HPDE6-E6E7 (cell line): ENCODE data around the gene UTP4.
A peak's percentile ranks its signal among the peaks of the same experiment; 100 is the strongest.
"Not testable (repeated sequence)": the region's sequence is repeated elsewhere in the genome, so short reads cannot be mapped to it uniquely, and the experiment has no call there.

Source experiments
- DNase-seq: peaks from one replicate; pipeline ENCODE4 v3.0.0; 2011; ENCODE audit warnings: missing footprints; ENCODE audit errors: extremely low spot score

Gene UTP4

DNA sequence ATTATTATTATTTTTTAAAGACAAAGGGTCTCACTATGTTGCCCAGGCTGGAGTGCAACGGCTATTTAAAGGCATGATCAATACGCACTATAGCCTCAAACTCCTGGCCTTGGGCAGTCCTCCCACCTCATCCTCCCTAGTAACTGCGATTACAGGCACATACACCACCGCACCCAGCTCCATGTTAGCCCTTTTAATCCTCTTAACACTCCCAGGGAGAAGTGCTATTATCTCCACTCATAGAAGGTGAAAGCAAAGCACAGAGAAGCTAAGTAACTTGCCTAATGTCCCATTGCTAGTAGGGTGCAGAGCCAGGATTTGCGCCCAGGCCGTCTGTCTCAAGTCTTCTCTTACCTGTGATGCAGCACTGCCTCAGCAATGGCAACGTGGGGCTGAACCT is 22.0 kb upstream of the UTP4 start:
- DNase-seq, result no peak

DNA sequence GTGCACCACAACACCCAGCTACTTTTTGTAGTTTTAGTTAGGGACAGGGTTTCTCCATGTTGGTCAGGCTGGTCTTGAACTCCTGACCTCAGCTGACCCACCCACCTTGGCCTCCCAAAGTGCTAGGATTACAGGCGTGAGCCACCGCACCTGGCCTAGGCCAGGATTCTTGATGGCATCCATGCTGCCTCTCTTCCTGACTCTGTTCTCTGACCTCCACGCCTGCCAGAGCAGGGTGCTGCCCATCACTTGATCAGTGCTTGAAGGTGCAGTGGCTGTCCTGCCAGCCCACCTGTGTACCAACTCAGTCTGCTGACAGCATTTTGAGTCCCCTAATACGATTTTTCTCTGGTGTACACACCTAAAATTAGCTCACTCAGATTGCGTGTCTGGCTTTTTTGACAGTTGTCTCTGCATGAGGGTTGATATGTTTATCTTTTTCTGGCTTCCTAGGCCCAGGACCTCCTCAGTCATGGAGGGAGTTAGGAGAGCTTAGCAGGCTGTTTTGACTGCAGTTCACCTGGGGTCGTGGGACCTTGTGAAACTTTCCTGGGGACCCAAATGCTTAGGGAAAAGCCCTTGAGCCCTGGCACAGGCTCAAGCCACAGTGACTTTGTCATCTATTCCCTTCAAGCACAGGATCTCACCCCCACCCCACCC is 21.1 kb upstream of the UTP4 start:
- DNase-seq, result no peak

DNA sequence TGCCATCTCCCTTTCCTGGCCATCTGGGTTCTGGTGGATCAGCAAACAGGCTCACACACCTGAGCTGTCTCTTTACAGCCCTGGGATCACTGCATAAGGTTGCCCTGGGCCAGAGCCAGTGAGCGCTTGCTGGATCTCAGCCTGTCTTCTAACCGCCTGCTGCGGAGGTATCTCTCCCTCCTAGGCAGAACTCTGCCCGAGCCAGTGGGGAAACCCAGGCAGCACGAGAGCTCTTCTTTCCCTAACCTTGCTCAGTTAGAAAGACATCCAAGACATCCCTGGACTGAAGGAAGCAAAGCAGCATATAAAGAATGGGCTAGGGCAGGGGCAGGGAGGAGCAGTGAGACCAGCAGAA is 20.6 kb upstream of the UTP4 start:
- no peak for DNase-seq

DNA sequence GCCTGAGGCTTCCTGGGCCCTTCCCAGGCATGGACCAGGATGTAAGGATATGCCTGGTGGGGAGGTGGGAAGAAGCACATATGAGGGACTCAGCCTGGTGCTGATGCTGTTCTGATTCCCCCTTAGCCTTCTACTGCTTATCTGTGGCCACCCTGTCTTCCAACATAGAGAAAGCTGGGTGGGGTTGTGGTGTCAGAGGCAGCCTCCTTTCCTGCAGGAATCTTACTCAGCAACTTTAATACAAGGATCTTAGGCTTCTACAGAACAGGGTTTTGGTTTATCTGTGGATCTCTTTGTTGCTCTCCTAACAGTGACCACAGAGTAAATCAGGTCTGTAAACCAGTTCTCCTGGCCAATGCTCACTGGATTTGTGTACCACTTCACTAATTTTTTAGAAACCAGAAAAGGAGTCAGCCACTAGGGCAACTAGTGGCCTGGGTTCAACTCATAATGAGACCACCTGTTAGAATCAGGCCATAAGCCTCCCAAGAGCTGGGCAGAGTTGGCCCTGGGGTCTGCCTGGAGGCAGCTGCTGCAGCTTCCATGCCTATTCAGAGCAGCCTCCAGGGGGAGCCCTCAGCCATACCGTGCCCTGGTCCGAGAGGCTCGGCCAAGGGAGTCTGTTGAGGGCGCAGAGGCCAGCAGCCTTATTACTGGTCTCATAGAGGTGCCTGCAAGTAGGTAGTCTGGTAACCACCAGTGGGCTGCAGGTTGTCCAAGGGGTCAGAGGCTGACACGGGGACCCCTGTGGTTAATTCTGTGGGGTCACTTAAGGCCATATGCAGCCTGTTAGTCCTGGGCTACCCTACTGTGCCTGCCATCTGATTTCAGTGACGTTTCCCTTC is 19.9 kb upstream of the UTP4 start:
- peak; percentile 62 for DNase-seq

DNA sequence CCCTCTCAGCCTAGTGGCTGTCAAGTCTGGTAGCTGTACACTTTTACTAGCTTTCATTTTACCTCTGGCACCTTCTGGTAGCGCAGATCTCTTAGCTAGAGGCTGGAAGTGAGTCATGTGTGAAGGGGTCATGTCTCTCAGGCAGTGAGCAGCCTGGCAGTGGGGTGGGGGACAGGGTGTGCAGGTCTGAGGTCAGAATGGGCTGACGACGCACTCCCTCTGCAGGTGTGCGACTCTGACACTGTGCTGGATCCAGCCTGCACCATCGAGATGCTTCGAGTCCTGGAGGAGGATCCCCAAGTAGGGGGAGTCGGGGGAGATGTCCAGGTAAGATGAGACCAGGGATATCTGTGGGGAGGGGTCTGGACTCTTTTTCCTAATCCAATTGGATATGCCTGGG is 19.2 kb upstream of the UTP4 start:
- DNase-seq, result no peak

DNA sequence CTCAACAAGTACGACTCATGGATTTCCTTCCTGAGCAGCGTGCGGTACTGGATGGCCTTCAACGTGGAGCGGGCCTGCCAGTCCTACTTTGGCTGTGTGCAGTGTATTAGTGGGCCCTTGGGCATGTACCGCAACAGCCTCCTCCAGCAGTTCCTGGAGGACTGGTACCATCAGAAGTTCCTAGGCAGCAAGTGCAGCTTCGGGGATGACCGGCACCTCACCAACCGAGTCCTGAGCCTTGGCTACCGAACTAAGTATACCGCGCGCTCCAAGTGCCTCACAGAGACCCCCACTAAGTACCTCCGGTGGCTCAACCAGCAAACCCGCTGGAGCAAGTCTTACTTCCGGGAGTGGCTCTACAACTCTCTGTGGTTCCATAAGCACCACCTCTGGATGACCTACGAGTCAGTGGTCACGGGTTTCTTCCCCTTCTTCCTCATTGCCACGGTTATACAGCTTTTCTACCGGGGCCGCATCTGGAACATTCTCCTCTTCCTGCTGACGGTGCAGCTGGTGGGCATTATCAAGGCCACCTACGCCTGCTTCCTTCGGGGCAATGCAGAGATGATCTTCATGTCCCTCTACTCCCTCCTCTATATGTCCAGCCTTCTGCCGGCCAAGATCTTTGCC is 18.0 kb upstream of the UTP4 start:
- no peak for DNase-seq

DNA sequence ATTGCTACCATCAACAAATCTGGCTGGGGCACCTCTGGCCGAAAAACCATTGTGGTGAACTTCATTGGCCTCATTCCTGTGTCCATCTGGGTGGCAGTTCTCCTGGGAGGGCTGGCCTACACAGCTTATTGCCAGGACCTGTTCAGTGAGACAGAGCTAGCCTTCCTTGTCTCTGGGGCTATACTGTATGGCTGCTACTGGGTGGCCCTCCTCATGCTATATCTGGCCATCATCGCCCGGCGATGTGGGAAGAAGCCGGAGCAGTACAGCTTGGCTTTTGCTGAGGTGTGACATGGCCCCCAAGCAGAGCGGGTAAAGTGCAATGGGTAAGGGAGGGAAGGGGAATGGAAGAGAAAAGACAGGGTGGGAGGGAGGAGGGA is 17.5 kb upstream of the UTP4 start:
- DNase-seq, result no peak

DNA sequence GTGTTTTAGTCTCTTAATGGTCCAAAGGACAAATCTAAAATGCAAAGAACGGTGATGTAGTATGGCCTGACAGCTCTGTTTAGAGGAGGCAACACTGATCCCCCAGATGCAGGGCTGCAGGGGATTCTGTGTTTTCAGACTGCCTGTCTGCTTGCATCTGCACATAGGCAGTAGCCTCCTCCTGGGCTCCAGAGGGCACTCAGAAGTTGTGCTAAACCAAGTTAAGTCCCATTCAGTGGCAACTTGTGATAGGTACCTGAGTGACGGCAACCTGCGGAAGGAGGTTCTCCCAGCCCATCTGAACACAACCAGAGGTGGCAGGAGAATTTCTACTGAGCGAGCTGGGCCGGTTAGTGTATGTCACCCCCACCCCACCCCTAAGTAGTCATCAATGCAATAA is 17.1 kb upstream of the UTP4 start:
- no peak for DNase-seq

DNA sequence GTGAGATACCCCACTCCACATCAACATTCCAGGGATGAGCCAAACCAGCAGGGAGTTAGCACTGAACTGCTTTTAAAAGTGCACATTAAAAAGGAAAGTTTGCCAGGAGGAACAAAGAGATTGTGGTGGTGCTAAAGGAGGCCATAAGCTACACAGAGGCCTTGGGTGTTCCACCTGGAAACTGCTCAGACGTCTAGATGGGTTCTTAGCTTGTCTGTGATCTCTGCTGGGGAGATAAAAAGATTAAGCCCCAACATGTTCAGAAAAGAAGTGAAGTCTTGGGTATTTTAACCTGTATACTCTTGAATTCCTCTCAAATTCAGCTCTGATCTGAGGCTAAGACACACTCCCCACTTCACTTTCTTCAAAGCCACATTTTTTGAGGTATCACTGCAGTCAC is 16.6 kb upstream of the UTP4 start:
- no peak for DNase-seq

DNA sequence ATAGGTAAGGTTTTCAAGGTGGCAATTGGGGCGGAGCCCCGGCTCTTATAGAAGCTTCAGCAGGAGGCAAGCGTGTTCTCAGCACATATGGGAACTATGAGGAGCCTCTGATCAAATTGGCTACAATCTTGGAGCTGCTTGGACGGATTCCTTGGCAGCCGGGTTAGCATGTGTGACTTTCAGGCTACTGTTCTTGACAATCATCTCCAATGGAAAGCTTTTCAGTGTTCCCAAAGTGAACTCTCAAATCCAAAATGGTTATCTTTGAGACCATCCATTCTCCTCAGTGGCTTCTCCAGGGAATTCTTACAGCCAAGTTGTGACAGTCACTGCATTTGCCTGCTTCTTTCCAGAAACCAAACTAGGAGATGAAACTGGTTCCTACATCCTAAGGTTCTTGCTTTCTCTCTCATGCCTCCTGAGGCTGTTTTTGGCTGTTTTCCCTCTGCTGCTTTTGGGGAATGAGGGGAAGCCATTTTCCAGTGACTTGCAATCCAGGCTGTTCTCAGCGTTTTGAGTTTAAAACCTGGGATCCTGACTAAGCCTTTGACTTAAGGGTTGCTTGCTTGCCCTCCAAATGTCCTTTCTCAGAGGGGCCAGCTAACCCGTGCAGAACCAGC is 16.1 kb upstream of the UTP4 start:
- DNase-seq, result no peak

DNA sequence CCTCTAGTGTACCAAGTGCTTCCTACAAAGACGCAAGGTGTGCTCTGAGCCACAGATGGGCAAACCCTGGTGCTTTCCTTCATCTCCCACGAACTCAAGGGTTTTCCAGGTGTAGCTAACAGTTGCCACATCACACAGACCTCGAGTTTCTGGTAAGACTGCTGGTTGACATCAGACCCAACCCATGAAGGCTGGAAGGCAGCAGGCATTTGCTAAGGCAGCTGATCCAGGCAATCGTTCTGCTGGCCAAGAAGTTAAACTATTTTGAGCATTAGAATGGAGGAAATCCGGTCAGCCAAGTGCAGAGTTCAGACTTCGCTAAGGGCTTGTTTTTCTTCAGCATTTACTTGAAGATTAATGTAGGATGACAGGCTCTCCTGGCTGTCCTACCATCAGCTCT is 15.5 kb upstream of the UTP4 start:
- DNase-seq, result no peak

DNA sequence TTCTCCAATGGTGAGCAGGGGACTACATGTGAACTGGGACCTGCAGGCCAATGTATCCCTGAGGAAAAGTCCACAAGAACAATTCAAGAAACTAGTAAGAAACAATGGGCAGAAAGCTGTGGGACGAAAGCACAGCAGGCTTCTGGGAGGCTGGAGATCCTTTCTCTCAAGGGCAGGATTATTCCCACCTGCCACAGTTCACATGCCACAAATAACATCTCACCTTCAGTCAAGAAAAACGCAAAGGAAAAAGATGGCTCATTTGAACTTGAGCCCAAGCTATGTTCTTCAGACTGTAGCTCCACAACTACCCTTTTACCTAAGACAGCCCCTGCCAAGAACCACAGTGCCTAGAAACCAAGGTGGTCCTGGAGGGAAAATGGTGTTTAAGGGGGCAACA is 14.0 kb upstream of the UTP4 start:
- no peak for DNase-seq

DNA sequence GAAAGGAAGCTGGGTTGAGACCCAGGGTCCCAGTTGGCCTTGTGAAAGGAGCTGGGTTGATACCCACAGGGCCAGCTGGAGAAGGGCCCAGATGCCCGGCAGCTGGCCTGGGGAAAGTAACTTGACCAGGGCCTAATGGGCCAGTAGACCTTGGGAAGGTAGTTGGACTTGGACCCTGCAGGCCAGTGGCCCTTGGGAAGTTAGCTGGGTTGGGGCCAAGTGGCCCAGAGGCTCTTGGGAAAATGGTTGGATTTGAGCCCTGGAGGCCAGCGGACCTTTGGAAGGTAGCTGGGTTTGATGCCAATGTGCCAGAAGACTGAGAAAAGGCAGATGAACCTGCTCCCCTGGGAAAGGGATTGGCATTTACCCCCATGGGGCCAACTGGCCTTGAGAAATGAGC is 13.5 kb upstream of the UTP4 start:
- DNase-seq, result no peak

DNA sequence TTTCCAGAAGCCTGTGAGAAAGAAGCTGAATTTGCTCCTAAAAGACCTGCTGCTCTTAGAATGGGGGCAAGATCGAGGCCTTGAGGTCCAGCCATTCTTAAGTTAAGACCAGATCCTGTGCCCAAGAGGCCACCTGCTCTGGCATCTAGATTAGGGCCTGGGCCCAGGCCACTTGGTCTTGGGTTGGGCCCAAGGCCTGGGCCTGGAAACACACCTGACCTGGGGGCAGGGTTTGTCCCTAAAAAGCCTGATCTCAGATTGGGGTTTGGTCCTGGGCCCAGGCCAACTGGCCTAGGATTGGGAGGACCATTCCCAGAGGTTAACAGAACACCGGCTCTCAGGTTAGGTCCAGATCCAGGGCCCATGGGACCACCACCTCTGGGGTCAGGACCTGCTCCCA is 12.9 kb upstream of the UTP4 start:
- DNase-seq, result no peak

DNA sequence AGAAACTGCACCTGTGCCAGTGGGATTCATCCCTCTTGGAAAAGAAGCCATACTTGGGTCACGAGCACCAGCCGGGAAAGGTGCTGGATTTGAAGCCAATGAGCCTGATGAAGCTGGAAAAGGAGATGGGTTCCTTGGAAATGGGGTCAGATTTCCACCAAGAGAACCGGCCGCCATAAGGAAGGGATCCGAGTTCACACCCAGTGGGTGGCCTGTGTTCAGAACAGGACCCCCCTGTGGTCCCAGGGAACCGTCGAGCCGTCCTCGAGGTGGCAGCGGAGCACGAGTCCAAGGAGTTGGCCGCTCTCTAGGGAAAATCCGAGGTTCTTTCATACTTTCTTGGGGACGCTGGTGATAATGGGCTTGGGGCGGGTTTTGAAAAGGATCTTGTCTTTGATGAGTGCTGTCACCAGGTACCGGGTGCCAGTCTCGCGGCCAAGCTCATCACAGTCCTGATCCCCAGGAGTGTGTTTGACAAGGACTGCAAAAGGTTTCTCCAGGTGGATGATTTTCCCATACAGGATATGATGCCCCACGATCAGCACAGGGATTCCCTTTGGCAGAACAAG is 12.3 kb upstream of the UTP4 start:
- DNase-seq, result no peak

DNA sequence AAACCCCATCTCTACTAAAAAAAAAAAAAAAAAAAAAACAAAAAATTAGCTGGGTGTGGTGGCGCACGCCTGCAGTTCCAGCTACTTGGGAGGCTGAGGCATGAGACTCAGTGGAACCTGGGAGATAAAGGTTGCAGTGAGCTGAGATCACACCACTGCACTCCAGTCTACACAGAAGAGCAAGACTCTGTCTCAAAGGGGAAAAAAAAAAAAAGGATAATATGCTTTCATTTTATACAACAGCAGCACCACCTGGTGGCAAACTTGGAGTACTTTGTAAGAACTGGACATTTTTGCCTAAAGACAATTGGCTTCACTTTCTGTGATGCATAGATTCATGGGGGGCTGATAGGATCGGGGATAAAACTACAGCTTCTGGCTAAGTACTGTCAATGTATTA is 8.5 kb upstream of the UTP4 start:
- no peak for DNase-seq

DNA sequence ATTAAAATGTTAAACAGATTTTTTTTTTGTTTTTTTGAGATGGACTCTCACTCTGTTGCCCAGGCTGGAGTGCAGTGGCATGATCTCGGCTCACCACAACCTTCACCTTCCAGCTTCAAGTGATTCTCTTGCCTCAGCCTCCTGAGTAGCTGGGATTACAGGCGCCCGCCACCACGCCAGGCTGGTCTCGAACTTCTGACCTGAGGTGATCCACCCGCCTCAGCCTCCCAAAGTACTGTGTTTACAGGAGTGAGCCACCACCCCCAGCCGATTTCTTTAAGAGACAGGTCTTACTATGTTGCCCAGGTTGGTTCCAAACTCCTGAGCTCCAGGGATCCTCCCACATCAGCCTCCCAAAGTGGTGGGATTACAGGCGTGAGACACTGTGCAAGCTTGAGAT is 8.0 kb upstream of the UTP4 start:
- DNase-seq, result not testable (repeated sequence)

DNA sequence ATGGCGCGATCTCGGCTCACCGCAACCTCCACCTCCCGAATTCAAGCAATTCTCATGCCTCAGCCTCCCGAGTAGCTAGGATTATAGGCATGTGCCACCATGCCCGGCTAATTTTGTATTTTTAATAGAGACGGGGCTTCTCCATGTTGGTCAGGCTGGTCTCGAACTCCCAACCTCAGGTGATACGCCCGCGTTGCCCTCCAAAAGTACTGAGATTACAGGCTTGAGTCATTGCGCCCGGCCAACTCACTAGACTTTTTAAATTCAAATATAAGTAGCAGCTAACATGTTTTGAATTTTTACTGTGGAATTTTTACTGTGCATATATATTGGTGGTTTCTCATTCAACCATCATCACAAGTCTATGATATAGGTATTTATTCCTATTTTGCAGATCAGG is 7.5 kb upstream of the UTP4 start:
- not testable (repeated sequence) for DNase-seq

DNA sequence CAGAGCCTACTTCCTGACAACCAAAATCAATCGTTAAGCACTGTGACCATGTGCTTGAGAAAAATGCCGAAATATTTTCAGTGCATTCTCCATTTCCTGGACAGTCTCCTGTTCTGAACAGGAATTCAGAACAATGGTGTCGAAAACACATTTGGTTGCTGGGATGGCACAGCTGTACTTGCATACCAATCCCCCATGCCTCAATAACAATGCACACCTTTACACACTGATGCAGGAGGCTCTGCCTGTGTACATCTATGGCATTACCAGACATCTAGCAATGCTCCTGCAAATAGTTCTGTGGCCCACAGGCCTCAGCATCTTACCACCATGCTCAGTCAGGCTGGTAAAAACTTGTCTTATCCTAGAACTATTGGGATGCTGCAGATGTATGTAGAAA is 6.2 kb upstream of the UTP4 start:
- no peak for DNase-seq

DNA sequence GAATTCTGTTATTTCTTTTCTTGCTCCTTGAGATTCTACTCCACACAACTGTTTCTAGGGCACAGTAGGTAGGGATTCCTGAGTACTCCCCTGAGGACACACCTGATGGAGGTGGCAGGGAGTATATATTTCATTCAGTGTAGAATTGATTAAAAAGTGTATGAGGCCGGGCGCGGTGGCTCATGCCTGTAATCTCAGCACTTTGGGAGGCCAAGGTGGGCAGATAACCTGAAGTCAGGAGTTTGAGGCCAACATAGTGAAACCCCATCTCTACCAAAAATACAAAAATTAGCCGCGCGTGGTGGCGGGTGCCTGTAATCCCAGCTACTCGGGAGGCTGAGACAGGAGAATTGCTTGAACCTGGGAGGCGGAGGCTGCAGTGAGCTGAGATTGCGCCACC is 5.6 kb upstream of the UTP4 start:
- DNase-seq, result not testable (repeated sequence)

DNA sequence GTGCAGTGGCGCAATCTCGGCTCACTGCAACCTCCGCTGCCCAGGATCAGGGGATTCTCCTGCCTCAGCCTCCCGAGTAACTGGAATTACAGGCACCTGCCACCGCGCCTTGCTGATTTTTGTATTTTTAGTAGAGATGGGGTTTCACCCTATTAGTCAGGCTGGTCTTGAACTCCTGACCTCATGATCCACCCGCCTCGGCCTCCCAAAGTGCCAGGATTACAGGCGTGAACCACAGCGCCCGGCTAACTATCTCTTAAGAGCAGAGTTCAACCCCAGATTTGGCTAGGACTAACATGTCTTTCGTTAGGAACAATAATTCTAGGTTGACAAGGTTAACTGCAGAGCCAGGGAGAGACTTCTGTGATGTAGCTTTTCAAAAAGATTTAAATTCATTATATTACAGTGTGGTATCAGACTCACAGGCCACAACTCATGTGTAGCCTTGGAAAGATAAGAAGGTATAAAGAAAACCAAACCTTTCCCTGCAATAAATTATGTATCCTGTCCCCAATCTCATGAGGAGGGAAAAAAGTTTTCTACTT is 4.4 kb upstream of the UTP4 start:
- DNase-seq, result no peak

DNA sequence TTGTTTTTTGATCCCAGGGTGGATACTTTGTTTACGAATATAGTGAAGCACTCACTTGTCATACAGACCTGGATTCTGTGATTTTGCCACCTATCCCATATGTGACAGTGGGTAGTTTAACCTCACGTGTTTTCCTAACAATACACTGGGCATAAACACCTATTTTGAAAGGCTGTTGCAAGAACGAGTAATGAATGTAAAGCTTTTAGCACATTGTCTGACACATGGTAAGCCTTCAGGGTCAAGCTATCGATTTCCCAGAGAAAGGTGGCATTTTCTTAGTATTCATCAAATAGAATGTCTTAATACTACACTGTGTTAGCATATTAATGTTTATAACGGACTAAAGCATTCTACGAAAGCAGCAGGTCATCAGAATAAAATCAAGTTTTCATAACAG is 2.0 kb upstream of the UTP4 start:
- DNase-seq, result no peak
